Mucosa of gallbladder (tissue), 1 donor: ENCODE data around the gene PAF1. TPM values are rescaled to one million over a fixed set of nuclear protein-coding genes. Genes with fewer than 3 reads are reported as not detected.

Experiments
- DNase-seq: peaks from one replicate; pipeline ENCODE4 v3.0.0-alpha.2; 2020; ENCODE audit warnings: low spot score
- total RNA-seq: library from RNA; stranded (reverse); gene quantifications from one replicate; pipeline ENCODE4 v1.2.1, GENCODE V29; 2021
- donor health status: DM: no; HTN: no; CAD: no.

The PAF1 gene
- total RNA-seq, 1 donor from 2014 or later: 50.5 TPM

GRCh38 chr19:39417463-39418181 is 26.7 kb upstream of the PAF1 start:
- no peak for DNase-seq

GRCh38 chr19:39416152-39417120 is 25.5 kb upstream of the PAF1 start:
- DNase-seq: no peak

GRCh38 chr19:39415111-39416046 is 24.5 kb upstream of the PAF1 start:
- DNase-seq: no peak

GRCh38 chr19:39413911-39414608 is 23.2 kb upstream of the PAF1 start:
- no peak for DNase-seq

DNA sequence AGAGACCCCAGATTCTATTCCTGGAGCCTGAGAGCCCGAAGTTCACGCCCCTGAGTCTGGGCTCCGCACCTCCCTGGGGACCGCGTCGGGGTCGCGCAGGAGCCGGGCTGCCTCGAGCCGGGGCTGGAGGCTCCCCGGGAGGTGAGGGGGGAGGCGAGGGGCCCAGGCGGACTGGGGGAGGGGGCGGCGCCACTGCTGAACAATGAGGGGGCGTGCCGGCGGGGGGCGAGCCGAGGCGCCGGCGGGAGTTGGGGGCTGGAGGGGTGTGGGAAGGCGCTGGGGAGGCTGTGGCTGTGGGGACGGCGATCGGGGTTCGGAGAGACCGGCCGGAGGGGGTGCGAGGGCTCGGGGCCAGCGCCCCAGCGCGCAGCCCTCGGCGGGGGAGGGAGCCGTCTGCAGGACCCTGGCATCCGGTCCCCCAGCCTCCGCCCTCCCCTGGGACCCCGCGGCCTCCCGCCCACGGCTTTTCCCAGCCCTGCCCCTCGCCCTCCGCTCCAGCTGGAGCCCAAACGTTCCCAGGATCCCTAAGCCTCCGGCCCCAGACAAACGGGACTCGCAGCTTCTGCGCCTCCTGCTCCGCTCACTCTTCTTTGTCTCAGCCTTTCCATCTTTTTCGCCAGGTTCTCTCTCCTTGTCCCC is 22.5 kb upstream of the PAF1 start:
- DNase-seq: peak; percentile 56

DNA sequence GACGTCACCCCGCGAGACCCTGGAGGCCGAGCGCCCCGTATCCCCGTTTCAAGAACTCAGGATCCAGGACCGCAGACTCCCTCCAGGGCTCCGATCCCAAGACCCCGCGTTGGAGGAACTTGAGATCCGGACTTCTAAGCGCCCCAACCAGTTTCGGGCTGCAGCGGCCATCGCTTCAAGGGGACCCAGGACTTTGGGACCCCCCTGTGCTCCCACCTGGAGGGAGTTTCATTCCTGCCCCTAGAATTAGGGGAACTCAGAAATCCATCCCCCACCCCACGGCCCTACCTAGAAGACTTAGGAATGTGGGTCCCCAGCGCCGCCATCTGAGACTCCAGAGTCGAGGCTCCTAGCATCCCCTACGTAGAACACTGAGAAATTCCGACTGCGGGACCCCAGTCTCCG is 22.0 kb upstream of the PAF1 start:
- DNase-seq: peak; percentile 47

GRCh38 chr19:39412100-39412866 is 21.4 kb upstream of the PAF1 start, which contains the start of gene PLEKHG2:
Gene PLEKHG2, plus strand, starts transcription at chr19:39412669. Its CDS starts 1,418 bp downstream, at chr19:39414087.
- peak; percentile 98 for DNase-seq

- DNase-seq: peak; percentile 95
These were observed 20.9 kb upstream of the PAF1 start for GRCh38 chr19:39411832-39412099.

- peak; percentile 82 for DNase-seq
These were observed 20.4 kb upstream of the PAF1 start for GRCh38 chr19:39411081-39411831.

- no peak for DNase-seq
These were observed 19.9 kb upstream of the PAF1 start for GRCh38 chr19:39410831-39411080.

- DNase-seq: peak; percentile 77
These were observed 19.3 kb upstream of the PAF1 start for GRCh38 chr19:39410017-39410830.

- DNase-seq: peak; percentile 95
These were observed 18.5 kb upstream of the PAF1 start for GRCh38 chr19:39409208-39410016.

DNA sequence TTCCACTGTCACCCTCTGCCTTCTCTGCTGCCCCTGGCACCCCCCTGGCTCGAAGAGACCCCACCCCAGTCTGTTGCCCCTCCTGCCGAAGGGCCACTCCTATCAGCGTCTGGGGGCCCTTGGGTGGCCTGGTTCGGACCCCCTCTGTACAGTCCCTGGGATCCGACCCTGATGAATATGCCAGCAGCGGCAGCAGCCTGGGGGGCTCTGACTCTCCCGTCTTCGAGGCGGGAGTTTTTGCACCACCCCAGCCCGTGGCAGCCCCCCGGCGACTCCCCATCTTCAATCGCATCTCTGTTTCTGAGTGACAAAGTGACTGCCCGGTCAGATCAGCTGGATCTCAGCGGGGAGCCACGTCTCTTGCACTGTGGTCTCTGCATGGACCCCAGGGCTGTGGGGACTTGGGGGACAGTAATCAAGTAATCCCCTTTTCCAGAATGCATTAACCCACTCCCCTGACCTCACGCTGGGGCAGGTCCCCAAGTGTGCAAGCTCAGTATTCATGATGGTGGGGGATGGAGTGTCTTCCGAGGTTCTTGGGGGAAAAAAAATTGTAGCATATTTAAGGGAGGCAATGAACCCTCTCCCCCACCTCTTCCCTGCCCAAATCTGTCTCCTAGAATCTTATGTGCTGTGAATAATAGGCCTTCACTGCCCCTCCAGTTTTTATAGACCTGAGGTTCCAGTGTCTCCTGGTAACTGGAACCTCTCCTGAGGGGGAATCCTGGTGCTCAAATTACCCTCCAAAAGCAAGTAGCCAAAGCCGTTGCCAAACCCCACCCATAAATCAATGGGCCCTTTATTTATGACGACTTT is 17.7 kb upstream of the PAF1 start:
- DNase-seq: peak; percentile 53

GRCh38 chr19:39407660-39408391 is 16.9 kb upstream of the PAF1 start:
- DNase-seq: peak; percentile 71

DNA sequence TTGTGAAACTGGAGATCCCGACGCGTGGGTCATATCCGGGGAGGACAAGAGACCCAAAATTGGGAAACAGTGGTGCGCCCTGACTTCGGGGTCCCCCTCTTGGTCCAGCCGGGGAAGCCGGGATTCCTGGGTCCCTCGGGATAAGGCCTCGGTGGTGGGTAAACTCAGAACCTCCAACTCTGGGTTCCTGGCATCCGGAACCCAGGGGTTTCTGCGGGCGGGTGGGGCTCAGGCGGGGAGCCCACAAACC is 16.4 kb upstream of the PAF1 start:
- no peak for DNase-seq

GRCh38 chr19:39406656-39407409 is 15.9 kb upstream of the PAF1 start, which contains the start of gene ZFP36:
Gene ZFP36, plus strand, starts transcription at chr19:39406847. Its CDS starts 58 bp downstream, at chr19:39406905.
- DNase-seq: peak; percentile 92
